Activated CD4-positive, CD25-positive, alpha-beta regulatory T cell treated with anti-CD3 and anti-CD28 coated beads, Interleukin-2, amount 50 U/mL, for 72 hours (primary cell): ENCODE results near the gene ZNF618.

ENCODE experiments used
- DNase-seq: peaks from one replicate; pipeline ENCODE4 v3.0.0; 2021

The ZNF618 gene, protein sequence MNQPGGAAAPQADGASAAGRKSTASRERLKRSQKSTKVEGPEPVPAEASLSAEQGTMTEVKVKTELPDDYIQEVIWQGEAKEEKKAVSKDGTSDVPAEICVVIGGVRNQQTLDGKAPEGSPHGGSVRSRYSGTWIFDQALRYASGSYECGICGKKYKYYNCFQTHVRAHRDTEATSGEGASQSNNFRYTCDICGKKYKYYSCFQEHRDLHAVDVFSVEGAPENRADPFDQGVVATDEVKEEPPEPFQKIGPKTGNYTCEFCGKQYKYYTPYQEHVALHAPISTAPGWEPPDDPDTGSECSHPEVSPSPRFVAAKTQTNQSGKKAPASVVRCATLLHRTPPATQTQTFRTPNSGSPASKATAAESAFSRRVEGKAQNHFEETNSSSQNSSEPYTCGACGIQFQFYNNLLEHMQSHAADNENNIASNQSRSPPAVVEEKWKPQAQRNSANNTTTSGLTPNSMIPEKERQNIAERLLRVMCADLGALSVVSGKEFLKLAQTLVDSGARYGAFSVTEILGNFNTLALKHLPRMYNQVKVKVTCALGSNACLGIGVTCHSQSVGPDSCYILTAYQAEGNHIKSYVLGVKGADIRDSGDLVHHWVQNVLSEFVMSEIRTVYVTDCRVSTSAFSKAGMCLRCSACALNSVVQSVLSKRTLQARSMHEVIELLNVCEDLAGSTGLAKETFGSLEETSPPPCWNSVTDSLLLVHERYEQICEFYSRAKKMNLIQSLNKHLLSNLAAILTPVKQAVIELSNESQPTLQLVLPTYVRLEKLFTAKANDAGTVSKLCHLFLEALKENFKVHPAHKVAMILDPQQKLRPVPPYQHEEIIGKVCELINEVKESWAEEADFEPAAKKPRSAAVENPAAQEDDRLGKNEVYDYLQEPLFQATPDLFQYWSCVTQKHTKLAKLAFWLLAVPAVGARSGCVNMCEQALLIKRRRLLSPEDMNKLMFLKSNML

DNA sequence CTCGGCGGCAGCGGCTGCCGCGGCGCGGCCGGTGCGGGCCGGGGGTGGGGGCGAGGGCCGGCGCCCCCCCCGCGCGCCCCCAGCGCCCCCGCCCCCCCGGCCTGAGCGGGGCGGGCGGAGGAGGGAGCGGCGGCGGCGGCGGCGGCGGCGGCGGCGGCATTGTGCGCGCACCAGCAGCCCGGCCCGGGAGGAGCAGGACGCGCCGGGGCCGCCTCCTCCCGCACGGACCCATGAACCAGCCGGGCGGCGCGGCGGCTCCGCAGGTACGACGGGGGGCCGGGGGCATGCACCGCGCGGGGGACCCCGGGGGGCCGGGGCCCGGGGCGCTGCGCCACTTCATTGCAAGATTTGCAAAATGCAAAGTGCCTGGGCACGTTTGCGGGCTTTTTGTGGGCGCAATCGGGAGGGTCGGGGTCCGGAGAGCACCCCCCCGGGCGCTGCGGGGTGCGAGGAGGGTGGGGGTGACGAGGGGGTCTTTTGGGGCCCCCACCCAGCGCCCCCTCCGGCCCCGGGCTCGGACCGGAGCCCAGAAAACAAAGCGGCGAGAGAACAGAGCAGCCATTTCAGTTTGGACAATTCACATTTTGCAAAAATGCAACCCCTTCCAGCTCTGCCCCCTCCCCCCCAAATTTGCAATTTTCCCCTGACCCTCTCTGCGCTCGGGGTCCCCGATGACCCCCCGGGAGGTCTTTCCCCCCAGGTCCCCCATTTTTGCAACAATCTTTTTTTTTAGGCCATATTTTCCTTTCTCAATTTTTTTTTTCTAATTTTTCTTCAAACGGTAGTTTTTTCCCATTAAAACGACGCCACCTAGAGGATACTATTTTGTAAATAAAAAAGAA, at the start of gene ZNF618:
Gene ZNF618, plus strand, starts transcription at position 159 of the 842 bp plus-strand sequence. Its CDS starts 72 bp downstream, at position 231.
- no peak for DNase-seq

DNA sequence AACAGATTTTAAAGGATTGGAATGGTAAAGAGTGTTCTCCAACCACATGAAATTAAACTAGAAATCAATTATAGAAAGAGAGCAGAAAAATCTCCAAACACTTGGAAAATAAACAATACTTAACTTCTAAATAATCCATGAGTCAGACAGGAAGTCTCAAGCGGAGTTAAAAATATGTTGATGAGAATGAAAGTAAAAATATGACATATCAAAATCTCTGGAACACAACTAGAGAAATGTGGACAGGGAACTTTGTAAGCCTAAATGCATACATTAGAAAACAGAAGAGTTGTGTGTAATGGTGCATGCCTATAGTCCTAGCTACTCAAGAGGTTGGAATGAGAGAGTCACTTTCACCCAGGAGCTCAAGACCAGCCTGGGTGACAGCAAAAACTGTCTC, 47.9 kb upstream of the ZNF618 start:
- no peak for DNase-seq

DNA sequence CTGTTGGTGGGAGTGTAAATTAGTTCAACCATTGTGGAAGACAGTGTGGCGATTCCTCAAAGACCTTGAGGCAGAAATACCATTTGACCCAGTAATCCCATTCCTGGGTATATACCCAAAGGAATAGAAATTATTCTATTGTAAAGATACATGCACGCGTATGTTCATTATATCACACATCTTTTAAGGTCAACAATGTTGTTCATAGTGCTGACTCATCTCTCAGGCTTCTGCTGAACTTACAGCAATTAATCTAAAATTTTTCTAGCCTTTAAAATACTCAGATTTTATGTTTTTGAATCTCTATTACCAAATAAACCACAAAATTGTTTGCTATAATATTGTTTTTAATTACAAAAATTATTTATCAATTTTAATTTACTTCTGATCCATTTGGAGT, 38.8 kb upstream of the ZNF618 start:
- no peak for DNase-seq

DNA sequence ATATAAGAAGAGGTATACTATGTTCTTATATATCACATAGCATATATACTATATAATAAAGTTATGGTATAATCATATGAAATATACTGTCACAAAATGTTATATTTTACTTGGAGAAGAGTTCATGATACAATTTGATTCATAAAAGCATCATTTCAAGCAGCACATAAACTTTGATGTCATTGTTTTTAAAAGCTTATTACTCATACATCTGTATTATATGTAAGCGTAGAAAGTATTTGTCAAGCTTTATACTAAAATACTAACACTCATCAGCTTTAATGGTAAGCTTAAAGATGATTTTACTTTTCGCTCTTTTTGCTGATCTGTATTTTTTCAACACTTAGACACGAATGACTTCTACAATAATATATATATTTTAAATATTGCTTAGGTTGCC, 34.0 kb upstream of the ZNF618 start:
- DNase-seq: no peak

DNA sequence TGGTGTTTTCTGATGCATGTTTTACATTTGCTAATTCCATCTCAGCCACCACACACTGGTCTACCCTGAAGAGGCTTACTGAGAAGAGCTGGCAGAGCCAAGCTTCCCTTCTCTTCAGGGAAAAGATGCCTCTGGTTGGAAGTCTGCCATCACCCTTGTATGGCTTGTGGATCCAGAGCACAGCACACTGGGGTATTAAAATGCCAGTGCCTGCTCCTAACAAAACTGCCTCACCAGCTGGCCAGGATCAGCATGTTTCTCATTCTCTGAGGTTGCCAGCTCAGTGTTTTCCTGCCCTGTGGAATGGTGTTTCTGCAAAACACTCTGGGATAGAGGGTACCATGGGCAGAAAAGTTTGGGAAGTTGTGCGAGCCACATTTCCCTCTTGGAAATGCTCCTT, 31.6 kb upstream of the ZNF618 start:
- no peak for DNase-seq

DNA sequence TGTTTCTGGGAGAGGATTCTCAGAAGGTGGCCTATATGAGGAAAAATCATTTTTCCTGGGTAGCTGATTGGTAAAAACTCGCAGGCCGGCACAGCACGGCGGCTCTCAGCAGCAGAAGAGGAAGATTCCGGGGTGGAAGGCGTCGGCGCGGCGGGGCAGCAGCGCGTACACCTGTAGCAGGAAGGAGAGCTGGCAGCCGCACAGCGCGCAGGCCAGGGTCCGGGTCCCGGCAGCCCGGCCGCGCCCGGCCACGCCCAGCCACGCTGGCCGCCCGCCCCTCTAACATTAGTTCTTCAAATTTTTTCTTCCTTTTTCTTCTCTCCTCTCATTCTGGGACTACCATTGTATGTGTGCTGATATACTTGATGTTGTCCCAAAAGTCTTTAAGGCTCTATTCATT, 24.8 kb upstream of the ZNF618 start:
- DNase-seq: no peak

DNA sequence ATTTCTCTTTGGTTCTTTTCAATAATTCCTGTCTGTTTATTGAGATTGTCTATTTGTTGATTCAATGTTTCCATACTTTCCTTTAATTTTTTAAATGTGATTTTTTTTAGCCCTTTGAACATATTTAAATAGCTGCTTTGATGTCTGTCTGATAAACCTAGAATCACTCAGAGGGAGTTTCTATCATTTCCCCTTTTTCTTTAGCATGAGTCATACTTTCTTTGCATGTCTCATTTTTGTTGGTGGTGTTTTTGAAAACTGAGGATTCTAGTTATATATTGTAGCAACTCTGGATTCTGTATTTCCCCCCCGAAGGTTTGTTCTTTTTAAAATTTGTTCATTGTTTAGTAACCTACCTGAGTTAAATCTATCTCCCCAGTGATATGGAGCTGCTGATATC, 24.2 kb upstream of the ZNF618 start:
- no peak for DNase-seq

DNA sequence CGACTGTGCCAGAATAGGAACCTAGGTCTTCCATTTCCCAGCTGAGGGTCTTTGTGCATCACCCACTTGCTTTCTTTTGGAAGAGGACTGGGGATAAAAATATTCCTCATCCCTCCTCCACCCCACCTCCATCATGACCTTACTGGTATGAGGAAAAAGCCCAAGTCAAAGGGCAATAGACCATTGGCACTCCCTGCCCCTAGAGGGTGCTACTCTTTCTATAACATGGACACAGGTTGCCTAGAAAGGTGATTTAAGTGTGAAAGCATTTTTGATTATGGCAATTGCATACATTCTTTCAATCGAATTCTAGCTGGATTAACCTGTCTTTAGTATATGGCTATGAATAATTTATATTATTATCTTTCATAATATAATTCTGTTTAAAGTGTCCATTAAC, 22.8 kb upstream of the ZNF618 start:
- DNase-seq: no peak

DNA sequence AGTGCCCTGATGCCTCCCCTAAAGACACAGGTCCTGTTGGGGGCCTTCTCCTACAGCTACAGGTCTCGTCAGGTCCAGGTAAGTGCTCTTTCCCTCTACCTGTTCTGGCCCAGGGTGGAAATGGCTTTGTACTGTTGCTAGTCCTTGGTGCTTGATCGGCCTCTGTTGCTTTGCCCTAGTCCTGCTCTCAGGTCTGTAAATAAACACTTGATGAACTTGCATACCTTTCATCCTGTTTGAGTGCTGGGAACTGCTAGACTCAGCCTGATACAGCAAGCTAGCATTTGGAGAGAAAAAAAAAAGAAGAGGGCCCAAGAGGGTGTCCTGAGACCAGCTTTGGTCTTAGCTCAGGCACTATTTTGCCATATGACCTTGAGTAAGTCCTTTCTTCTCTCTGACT, 21.8 kb upstream of the ZNF618 start:
- no peak for DNase-seq

DNA sequence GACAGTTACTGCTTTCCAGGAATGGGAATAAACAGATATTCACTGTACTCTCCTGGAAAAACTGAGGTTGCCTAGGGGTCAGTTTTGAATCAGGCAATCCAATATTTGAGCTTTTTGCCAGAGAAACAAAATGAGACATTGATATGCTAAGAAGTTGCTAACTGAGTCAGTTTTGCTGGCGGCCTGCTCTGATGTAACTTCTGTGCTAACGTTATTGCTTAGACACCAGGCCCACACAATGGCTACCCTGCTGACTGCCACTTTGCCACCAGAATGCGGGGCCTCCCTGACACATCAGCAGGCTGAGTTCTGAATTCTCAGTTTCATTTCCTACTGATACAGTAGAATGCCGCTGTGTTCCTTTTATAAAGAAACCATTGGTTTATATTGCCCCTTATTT, 18.2 kb upstream of the ZNF618 start:
- no peak for DNase-seq

DNA sequence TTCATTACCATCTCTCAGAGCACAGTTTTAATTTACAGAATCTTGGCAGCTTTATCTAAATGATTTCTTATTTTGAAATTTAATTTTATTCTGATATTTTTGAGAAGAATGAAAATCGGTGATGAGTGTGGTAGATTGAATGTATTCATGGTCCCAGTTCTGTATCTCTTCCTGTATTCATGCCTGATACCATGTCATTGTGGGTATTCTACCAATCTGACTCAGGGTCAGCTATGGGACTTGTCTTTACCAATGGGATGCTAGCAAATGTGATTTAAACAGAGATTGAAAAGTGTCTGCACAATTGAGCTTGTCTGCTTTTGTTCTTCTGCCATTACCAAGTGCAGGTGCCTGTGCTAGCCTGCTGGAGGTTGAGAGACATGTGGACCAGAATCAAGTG, 17.8 kb upstream of the ZNF618 start:
- DNase-seq: no peak

DNA sequence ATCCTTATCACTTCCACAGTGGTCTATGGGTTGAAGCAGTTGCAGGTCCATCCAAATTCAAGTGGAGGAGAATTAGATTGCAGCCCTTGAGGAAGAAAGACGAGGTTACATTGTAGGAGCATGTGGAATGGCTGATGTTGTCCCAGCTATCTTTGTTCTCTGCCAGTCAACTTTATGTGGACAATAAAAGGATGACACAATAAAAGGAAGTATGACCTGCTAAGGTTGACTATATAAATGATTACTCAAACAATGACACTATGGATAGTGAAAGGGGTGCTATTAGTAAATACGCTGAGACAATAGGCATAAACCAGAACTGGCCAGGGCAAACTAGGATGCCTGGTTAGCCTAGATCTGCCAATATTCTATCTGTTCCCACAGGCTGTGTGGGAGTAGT, 12.8 kb upstream of the ZNF618 start:
- DNase-seq: no peak

DNA sequence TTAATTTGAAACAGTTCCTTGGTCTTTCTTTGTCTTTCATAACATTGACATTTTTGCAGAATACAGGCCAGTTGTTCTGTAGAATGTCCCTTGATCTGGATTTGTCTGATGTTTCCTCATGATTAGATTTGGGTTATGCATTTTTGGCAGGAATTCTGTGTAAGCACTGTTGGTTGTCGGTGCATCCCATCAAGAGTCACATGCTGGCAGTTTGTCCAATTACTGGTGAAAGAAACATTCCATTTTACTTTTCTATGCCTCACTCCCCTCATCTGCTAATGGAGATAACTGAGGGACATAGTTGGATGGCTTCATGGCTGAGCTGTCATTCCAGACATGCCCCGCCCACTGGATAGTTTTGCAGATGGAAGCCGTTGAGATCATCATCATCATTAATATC, 7.6 kb upstream of the ZNF618 start:
- no peak for DNase-seq

DNA sequence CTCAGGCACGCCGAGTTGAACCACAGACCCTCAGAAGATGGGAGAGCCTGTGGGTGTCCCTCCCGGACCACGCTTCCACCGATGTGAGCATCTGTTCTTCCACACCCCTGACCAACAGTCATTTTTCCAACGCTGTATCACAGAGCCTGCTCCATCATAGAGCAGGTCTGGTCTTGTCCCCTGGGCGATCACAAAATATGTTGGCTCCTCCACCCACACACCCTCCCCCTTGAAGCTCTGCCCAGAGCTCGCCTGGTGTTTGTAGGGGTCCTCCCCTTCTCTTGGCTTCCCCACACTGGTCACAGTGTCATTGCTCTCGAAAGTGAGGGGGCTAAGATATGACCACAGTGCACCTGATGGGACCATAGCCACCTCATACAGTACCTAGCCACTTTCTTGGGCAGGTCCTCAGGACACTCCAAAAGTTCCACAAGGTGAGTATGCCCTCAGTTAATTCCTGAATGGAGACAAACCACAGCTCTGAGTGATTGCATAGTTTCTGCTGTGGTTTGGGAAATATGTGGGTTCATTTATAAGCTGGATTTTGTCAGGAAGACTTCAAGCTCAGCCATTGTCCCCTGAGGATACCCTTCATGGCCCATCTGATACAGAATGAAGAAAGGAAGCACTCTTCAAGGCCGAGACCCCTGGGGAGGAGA, 3.5 kb upstream of the ZNF618 start:
- DNase-seq: no peak

DNA sequence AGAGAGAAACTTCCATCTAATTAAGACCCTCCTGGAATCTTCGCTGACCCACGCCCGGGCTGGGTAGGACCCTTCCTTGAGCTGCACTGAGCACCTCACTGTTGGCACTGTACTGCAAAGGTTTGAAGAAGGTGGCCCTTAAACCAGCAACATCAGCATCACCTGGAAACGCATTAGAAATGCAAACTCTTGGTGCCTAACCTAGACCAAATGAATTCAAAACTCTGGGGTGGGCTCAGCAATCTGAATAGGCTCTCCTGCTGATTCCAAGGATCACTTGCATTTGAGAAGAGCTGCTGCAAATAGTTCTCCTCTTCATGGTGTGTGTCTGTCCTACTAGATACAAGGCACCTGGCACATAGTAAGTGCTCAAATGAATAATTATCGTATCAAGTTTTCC, 2.7 kb upstream of the ZNF618 start:
- no peak for DNase-seq

DNA sequence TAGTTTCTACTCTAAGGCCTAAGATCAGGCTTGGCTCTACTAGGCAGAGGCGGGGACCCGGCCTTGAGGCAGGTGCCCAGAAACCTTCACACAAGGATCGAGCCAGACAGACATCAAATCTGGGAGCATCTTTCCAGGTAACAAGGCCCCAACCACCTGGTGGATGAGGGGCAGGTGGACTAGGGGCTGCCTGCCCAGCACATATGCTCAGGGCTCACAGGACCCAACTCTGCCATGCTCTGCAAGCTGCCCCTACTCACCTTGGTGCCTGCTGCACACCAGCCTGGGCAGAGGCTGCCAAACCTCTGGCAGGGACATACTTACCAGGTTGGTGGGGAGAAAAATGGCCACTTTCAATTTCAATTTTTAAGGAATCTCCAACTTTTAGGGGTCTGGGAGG, 2.2 kb upstream of the ZNF618 start:
- no peak for DNase-seq

DNA sequence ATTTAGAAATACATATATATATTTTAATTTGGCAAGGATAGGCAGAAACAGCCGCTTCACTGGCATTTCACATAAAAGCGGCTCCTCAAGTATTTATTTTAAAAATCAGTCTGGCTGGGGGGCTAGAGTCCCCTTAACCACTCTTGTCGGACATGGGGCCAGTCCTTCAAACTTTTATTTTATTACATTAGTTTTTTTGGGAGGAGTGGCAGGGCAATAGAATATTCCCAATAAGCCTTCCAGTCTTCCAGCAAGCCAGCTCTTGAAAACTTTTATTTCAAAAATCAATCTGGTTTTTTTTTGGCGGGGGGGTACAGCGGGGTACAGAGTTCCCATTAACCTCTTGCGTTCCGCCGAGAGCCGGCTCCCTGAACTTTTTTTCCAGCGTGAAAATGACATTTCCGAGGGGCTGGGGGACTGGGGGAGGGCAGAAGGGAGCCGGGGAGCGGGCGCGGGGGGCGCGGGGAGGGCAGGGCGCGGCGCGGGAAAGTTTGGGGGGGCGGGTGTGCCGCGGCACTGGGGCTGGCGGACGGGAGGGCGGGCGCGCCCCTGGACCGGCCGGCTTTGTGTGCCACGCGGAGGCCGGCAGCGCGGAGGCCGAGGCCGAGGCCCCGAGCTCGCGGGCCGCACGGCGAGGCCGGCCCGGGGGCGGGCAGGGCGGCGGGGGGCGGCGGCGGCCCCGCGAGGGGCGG, 504 bp upstream of the ZNF618 start:
- DNase-seq: no peak

DNA sequence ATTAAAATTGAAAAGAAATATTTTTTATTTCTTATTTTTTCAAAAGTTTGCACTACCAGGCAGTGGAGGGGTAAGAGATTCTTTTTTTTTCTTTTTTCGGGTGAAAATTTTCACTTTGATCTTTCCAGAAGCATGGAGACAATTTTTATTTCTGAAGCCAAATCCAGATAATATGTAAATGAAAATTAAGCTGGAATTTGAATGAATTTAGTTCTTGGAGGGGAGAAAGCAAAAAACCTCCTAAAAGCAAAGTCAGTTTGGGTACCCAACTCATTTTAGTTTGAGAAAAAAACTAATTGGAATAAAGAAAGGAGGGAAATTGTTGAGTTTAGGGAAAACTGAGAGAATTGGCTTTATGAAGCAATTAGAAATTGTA, 872 bp downstream of the ZNF618 start:
- no peak for DNase-seq

DNA sequence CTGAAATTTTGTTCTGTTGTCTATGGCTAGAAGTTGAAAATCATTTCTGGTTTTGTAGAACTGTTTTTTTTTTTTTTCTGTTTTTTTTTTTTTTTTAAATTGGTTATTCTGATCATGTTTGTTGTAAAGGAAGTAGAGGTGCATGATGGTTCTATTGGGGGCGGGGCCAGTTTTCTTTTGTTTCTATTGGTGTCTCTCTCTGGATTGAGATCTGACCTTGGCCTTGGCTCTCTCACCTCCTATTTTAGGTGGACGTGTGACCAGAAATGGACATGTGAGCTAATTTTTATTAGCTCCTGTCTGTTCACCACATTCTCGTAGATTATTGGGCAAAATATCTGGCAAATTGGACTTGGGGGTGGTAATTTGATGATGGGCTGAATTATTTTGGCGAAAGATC, 3.2 kb downstream of the ZNF618 start:
- no peak for DNase-seq

DNA sequence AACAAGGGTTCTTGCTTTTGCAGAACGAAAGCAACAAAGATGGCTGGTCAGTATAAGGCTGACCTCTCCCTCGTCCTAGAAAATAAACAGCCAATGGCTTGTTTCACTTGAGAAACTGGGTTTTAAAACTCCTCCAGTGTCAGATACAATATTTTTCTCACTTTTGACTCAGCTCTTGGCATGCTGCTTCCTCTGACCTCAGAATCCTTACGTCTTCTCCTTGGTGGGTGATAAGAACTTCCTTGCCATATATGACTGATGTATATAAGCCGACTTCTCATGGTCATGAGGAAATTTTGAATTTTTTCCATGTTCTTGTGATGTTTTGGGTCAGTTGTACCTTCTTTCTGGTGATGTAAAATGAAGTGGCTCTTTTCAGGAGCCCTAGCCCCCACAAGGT, 3.8 kb downstream of the ZNF618 start:
- no peak for DNase-seq

DNA sequence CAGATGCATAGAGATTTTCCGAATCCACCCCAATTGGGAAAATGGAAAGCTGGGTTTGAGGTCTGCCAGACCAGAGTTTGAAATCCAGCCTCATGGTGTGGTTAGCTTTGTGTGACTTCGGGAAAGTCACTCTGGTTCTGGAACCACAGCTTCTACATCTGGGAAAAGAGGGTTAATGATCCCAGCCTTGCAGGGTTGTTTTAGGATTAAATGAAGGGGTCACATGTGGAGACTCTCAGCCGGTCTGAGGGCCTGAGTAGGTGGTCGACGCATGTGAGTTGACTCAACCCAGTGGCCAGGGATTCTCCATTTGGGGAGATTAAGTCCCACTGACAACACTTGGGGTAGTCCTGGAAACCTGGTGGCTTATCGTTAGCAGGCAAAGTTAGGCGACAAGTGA, 6.1 kb downstream of the ZNF618 start:
- DNase-seq: no peak

DNA sequence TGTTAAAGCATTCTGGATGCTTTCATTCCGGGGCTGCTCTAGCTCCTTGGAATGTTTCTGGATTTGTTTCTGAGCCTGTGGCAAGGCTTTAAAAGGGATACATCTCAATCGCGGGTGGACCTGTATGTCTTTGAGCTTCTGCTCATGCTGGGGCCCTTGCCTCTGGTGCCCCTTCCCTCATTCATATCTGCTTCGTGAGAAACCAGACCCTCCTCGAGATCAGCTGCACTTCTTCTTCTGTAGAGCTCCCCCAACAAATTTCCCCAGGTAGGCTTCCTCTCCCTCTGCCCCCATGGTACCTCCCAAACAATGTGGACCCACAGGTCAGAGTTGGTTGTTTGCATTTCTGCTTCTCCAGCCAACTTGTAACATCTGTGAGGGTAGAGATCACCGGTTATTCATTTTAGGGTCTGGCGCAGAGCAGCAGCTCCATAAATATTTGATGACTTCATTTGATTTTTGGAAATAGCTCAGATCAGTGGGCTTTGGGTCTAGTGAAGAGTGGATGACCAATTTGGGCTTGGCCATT, 6.6 kb downstream of the ZNF618 start:
- no peak for DNase-seq
